ENCODE data around the gene PERM1.

PERM1 gene

DNA sequence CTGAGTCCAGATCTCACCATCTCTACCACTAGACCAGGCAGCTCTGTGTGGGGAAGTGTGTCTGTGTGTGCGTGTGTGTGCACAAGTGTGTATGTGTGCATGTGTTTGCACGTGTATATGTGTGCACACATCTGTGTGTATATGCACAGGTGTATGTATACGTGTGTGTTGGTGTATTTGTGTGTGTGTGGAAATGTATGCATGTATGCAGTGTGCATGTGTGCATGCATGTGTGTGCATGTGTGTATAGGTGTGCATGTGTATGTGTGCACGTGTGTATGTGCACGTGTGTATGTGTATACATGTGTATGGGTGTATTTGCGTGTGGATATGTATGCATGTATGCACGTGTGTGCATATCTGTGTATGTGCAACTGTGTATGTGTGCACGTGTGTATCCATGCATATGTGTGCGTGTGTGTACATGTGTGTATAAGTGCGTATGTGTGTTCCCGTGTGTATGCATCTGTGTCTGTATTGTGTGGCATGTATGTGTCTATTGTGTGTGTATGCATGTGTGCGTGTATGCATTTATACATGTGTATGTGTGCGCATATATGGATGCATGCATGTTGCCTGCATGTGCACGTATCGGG lies 12.5 kb downstream of the PERM1 start:
- no peak overlapping the region for H3K4me3 ChIP-seq (replicated peaks; ENCODE audit: low read depth, low read length)
- no peak for DNase-seq (ENCODE audit: low read depth)
- TF ChIP-seq, protein P1, sequence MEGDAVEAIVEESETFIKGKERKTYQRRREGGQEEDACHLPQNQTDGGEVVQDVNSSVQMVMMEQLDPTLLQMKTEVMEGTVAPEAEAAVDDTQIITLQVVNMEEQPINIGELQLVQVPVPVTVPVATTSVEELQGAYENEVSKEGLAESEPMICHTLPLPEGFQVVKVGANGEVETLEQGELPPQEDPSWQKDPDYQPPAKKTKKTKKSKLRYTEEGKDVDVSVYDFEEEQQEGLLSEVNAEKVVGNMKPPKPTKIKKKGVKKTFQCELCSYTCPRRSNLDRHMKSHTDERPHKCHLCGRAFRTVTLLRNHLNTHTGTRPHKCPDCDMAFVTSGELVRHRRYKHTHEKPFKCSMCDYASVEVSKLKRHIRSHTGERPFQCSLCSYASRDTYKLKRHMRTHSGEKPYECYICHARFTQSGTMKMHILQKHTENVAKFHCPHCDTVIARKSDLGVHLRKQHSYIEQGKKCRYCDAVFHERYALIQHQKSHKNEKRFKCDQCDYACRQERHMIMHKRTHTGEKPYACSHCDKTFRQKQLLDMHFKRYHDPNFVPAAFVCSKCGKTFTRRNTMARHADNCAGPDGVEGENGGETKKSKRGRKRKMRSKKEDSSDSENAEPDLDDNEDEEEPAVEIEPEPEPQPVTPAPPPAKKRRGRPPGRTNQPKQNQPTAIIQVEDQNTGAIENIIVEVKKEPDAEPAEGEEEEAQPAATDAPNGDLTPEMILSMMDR (IDR thresholded peaks at IDR 0.05; ENCODE audit: low read length, missing control alignments) = no peak

DNA sequence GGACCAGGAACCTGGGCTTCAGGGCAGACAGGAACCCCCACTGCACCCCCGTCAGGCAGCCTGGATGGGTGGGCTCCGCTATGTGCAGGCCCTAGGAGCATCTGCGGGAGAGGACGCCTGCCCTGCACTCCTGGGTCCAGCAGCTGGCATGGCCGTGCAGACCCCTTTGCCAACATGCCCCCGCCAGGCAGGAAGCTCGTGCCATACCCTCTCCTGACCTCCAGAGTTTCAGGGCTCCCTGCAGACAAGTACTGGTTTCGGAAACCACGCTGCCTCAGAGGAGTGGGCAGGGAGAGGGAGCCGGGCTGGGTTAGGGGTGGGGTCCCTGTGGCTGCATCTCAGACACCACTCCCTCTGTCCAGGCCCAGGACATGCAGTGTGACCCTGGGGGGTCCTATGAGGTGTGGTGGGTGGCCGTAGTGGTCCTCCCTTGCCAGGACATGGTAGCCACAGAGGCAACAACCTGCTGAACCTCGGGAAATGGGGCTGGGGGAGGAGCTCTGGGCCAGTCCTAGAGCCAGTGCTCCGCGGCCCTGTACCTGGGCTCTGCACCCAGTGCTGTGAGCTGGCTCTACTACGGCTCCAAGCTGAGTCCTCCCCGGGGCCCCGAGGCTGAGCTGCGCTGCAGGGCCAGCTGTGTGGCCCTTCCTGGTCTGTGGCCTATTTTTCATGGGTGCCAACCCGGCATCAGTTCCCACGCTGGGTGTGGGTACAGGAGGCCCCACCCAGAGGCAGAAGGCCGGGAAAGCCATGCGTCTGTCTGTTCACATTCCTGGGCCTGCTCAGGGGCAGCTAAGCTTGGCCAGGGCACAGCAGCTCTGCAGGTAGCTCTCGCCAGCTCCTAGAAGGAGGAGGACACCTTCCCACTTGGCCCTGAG lies 14.2 kb downstream of the PERM1 start:
- no peak for DNase-seq (ENCODE audit: low read depth)
- H3K4me3 ChIP-seq (replicated peaks; ENCODE audit: low read depth, low read length) = no peak overlapping the region
- TF ChIP-seq, protein P1 (IDR thresholded peaks at IDR 0.05; ENCODE audit: low read length, missing control alignments) = no peak

DNA sequence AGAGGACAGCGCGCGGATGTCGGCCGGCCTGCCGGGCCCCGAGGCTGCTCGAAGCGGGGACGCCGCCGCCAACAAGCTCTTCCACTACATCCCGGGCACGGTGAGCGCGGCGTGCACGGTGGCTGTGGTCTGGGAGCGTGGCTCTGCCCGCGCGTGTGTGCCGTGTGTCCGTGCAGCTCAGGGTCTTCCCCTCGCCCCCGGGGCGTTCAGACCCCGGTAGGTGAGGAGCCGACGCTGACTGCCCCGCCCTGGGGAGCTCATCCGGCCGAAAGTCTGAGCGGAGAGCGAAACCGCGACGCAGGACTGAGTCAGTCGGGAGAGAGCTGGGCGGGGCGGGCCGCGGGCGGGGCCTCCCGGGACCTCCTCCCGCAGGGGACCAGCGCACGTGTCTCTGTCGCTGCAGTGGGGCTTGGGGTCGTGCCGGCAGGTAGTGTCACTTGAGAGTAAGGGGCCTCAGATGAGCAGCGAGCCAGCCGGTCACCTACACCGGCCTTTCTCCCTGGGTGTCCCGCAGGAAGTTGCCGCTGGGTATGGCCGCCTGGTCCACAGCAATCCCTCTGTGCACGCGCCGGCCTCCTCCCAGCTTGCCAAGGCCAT lies 15.1 kb downstream of the PERM1 start:
- TF ChIP-seq, protein P1 (IDR thresholded peaks at IDR 0.05; ENCODE audit: low read length, missing control alignments) = no peak
- peak overlapping the region; percentile 62 for H3K4me3 ChIP-seq (replicated peaks; ENCODE audit: low read depth, low read length)
- DNase-seq (ENCODE audit: low read depth) = peak; percentile 42

DNA sequence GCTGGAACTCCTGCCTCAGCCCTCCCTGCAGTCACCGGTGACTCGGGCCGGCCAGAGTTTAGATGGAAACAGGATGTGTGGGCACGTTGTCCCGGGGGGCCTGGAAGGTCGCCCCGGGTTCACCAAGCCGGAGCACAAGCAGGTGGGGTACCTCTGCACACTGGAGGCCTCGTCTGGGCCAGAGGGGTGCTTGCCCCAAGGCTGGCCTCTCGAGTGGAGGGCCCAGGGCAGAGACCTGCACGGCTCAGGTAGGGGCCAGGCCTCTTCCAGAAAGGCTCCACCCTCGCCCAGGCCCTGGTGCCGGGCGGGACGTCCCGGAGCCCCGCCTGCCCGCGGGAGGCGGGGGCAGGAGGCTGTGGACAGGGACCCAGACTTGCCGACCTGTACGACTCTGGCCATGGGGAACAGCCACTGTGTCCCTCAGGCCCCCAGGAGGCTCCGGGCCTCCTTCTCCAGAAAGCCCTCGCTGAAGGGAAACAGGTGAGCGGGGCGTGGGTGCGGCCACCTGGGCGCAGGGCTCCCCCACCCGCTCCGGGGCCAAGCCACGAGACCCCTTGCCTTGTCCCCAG lies 15.7 kb downstream of the PERM1 start, which contains the start of gene PLEKHN1:
Gene PLEKHN1, plus strand, starts transcription at position 348 of the 569 bp plus-strand sequence. Its CDS starts 50 bp downstream, at position 398.
- H3K4me3 ChIP-seq (replicated peaks; ENCODE audit: low read depth, low read length) = peak within 1 kb of the TSS; percentile 62
- no peak for DNase-seq (ENCODE audit: low read depth)
- TF ChIP-seq, protein P1 (IDR thresholded peaks at IDR 0.05; ENCODE audit: low read length, missing control alignments) = no peak

DNA sequence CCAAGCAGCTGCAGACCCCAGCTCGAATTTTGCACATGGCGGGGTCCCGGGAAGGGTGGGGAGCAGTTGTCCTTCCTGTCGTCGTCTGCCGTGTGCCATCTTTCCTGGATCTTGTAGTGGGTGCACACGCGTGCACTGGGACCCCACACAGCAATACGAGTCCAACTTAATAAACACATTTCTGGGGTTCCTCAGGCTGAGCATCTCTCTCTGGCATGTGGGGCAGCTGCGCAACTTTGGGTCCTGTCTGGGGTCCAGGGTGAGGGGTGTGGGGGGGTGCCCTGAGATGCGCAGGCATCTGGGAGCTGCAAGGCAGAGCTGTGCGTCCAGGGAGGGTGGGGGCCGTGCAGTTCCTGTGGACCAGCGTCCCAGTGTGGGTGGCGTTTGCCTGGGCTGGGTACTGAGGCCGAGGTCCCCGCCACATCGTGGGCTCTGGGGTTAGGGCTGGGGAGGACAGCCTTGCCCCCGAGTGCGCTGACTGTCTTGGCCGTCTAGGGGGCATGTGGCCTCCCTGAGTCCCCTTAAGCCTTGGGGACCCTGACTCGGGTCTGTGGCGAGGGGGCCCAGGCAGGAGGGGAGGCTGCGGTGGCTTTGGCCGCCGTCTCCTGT lies 16.3 kb downstream of the PERM1 start:
- H3K4me3 ChIP-seq (replicated peaks; ENCODE audit: low read depth, low read length) = no peak overlapping the region
- no peak for DNase-seq (ENCODE audit: low read depth)
- TF ChIP-seq, protein P1 (IDR thresholded peaks at IDR 0.05; ENCODE audit: low read length, missing control alignments) = no peak

DNA sequence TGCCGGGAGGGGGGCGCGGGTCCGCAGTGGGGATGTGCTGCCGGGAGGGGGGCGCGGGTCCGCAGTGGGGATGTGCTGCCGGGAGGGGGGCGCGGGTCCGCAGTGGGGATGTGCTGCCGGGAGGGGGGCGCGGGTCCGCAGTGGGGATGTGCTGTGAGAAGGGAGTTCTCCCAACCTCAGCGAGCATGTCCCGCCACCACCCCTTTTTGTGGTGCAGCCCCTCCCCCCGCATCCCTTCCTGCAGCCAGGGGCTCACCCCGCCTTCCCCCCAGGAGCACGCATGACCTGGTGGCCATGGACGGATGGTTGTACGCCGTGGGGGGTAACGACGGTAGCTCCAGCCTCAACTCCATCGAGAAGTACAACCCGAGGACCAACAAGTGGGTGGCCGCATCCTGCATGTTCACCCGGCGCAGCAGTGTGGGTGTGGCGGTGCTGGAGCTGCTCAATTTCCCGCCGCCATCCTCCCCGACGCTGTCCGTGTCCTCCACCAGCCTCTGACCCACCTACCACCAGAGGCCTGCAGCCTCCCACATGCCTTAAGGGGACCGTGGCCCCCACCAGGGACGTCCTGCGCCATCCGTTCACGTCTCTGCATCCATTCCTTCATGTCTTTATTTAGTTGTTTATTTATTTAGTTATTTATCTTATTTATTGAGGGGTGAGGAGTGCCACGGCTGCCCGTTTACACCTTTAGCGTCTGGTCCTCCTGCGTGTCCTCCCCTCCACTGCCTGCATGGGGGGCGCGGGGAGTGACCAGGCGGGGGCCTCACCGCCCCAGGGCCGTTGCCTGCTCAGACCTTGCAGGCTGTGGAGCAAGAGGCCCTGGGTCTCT lies 17.0 kb downstream of the PERM1 start:
- TF ChIP-seq, protein P1 (IDR thresholded peaks at IDR 0.05; ENCODE audit: low read length, missing control alignments) = no peak
- no peak overlapping the region for H3K4me3 ChIP-seq (replicated peaks; ENCODE audit: low read depth, low read length)
- no peak for DNase-seq (ENCODE audit: low read depth)

Data from fibroblast of pulmonary artery (primary cell).